DND-41 (cell line): ENCODE measurements around the gene FMN2.

Source experiments
- EZH2 ChIP-seq: IDR thresholded peaks from 3 replicates; pipeline ENCODE4 v1.6.1; 2012; ENCODE audit warnings: borderline replicate concordance, low read depth, mild to moderate bottlenecking, moderate library complexity, low read length, inconsistent platforms; ENCODE audit not compliant: severe bottlenecking
- TF ChIP-seq, protein P1 (sequence below): IDR thresholded peaks from 2 replicates; pipeline ENCODE4 v1.5.1; 2012; ENCODE audit warnings: borderline replicate concordance, low read length, moderate library complexity, mild to moderate bottlenecking; ENCODE audit not compliant: poor library complexity, severe bottlenecking; ENCODE audit errors: extremely low read depth

DNA sequence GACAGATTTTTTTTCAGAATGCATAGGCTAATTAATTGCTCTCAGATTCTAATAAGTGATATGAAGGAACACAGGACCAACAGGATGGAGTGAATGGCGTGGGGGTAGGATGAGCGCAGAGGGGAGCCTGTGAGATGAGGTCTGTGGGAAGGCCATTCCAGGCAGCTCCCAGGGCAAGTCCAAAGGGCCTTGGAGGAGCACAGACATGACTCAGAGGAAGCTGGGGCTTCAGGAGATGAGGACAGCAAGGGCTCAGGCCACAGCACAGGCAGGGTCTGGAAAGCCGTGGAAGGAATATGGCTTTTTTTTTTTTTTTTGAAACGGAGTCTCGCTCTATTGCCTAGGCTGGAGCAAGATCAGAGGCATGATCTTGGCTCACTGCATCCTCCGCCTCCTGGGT, 35.1 kb downstream of the FMN2 start:
- TF ChIP-seq, protein P1, sequence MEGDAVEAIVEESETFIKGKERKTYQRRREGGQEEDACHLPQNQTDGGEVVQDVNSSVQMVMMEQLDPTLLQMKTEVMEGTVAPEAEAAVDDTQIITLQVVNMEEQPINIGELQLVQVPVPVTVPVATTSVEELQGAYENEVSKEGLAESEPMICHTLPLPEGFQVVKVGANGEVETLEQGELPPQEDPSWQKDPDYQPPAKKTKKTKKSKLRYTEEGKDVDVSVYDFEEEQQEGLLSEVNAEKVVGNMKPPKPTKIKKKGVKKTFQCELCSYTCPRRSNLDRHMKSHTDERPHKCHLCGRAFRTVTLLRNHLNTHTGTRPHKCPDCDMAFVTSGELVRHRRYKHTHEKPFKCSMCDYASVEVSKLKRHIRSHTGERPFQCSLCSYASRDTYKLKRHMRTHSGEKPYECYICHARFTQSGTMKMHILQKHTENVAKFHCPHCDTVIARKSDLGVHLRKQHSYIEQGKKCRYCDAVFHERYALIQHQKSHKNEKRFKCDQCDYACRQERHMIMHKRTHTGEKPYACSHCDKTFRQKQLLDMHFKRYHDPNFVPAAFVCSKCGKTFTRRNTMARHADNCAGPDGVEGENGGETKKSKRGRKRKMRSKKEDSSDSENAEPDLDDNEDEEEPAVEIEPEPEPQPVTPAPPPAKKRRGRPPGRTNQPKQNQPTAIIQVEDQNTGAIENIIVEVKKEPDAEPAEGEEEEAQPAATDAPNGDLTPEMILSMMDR = no peak
- no peak for TF ChIP-seq EZH2
